ENCODE data around the gene QKI. TPM values are rescaled to one million over a fixed set of nuclear protein-coding genes. Genes with fewer than 3 reads are reported as not detected.

Gene QKI
- total RNA-seq, 1 experiment from 2014 or later, result 64.3 TPM

GRCh38 chr6:163577404-163577803, 162.9 kb downstream of the QKI start:
- peaks cover 9% of the 10 kb centered on the region; the same call in 1 of the 2 replicates for H3K4me1 ChIP-seq (ENCODE audit: insufficient read depth, low read length)
- no peaks in the 10 kb centered on the region for H3F3A ChIP-seq (ENCODE audit: low read length, unreplicated experiment)
- H2AFZ ChIP-seq (ENCODE audit: low read length), result no peak overlapping the region
- no peak overlapping the region for H3K9ac ChIP-seq (ENCODE audit: low read length)
- POLR2A ChIA-PET (ENCODE audit: unreplicated experiment), result no interaction called here
- H3K27ac ChIP-seq (ENCODE audit: low read length), result no peak overlapping the region
- no peaks in the 10 kb centered on the region for H4K20me1 ChIP-seq (ENCODE audit: low read length)
- no peaks in the 10 kb centered on the region for H3K9me2 ChIP-seq (replicated peaks; ENCODE audit: low read length)
- DNase-seq, result no peak
- no peaks in the 10 kb centered on the region for H3K79me2 ChIP-seq (ENCODE audit: low read length)
- peaks cover 3% of the 10 kb centered on the region; the same call in 1 of the 2 replicates for H3K36me3 ChIP-seq (ENCODE audit: low read depth, low read length)
- no peaks in the 10 kb centered on the region for H3K27me3 ChIP-seq (ENCODE audit: low read length)
- TF ChIP-seq EZH2phosphoT487 (IDR thresholded peaks at IDR 0.05; ENCODE audit: borderline replicate concordance, low read length) (no peak), EZH2 (IDR thresholded peaks at IDR 0.05; ENCODE audit: low read length, unreplicated experiment) (no peak), CTCF (conservative IDR thresholded peaks at IDR 0.05; ENCODE audit: low read depth, low read length) (no peak)
- CTCF ChIA-PET, result no interaction called here
- intact Hi-C loops (cut with micrococcal nuclease), result loop anchor here (5.0 kb wide), 1 partner anchor 395 kb away; no protein-coding TSS in a partner anchor
- no peaks in the 10 kb centered on the region for H3K9me3 ChIP-seq (ENCODE audit: low read length)
- no peak for ATAC-seq
- no peak overlapping the region for H3K4me3 ChIP-seq (ENCODE audit: low read length)
- no peak overlapping the region for H3K4me2 ChIP-seq (ENCODE audit: low read length)
- no TSS peak for BruUV-seq (replicated peaks)

GRCh38 chr6:163579111-163579879, 164.8 kb downstream of the QKI start:
- H3K4me2 ChIP-seq (ENCODE audit: low read length), result no peak overlapping the region
- no peak for TF ChIP-seq CTCF (conservative IDR thresholded peaks at IDR 0.05; ENCODE audit: low read depth, low read length)
- TF ChIP-seq EZH2 (IDR thresholded peaks at IDR 0.05; ENCODE audit: low read length, unreplicated experiment), result no peak
- no peak for TF ChIP-seq EZH2phosphoT487 (IDR thresholded peaks at IDR 0.05; ENCODE audit: borderline replicate concordance, low read length)
- peaks cover 2% of the 10 kb centered on the region; the same call in 1 of the 2 replicates for H3K36me3 ChIP-seq (ENCODE audit: low read depth, low read length)
- no peaks in the 10 kb centered on the region for H3K27me3 ChIP-seq (ENCODE audit: low read length)
- DNase-seq (no peak), ATAC-seq (peak; percentile 47)
- H3K9me3 ChIP-seq (ENCODE audit: low read length), result no peaks in the 10 kb centered on the region
- H3K9ac ChIP-seq (ENCODE audit: low read length), result no peak overlapping the region
- H4K20me1 ChIP-seq (ENCODE audit: low read length), result no peaks in the 10 kb centered on the region
- POLR2A ChIA-PET (ENCODE audit: unreplicated experiment), result no interaction called here
- H3F3A ChIP-seq (ENCODE audit: low read length, unreplicated experiment), result no peaks in the 10 kb centered on the region
- H3K4me3 ChIP-seq (ENCODE audit: low read length), result no peak overlapping the region
- CTCF ChIA-PET, result interaction anchor here (0.5 kb wide), 1 partner anchor 161 kb away, joined by 3 read pairs; no protein-coding TSS in a partner anchor
- H3K9me2 ChIP-seq (replicated peaks; ENCODE audit: low read length), result no peaks in the 10 kb centered on the region
- intact Hi-C loops (cut with micrococcal nuclease), result loop anchor here (5.0 kb wide), 1 partner anchor 397 kb away; no protein-coding TSS in a partner anchor
- no peaks in the 10 kb centered on the region for H3K79me2 ChIP-seq (ENCODE audit: low read length)
- no TSS peak for BruUV-seq (replicated peaks)
- no peak overlapping the region for H3K27ac ChIP-seq (ENCODE audit: low read length)
- H2AFZ ChIP-seq (ENCODE audit: low read length), result no peak overlapping the region
- peaks cover 9% of the 10 kb centered on the region; the same call in 1 of the 2 replicates for H3K4me1 ChIP-seq (ENCODE audit: insufficient read depth, low read length)

GRCh38 chr6:163579880-163580295, 165.4 kb downstream of the QKI start:
- no peaks in the 10 kb centered on the region for H3K27me3 ChIP-seq (ENCODE audit: low read length)
- peak; percentile 57 for DNase-seq
- TF ChIP-seq EZH2phosphoT487 (IDR thresholded peaks at IDR 0.05; ENCODE audit: borderline replicate concordance, low read length) (no peak), EZH2 (IDR thresholded peaks at IDR 0.05; ENCODE audit: low read length, unreplicated experiment) (no peak), CTCF (conservative IDR thresholded peaks at IDR 0.05; ENCODE audit: low read depth, low read length) (peak; percentile 48; the same call in 1 of the 2 replicates)
- no peaks in the 10 kb centered on the region for H3K79me2 ChIP-seq (ENCODE audit: low read length)
- H3F3A ChIP-seq (ENCODE audit: low read length, unreplicated experiment), result no peaks in the 10 kb centered on the region
- intact Hi-C loops (cut with micrococcal nuclease), result loop anchor here (5.0 kb wide), 2 partner anchors 153 to 398 kb away; no protein-coding TSS in a partner anchor
- BruUV-seq (replicated peaks), result no TSS peak
- H3K9me3 ChIP-seq (ENCODE audit: low read length), result no peaks in the 10 kb centered on the region
- H3K27ac ChIP-seq (ENCODE audit: low read length), result no peak overlapping the region
- ChIA-PET CTCF (interaction anchor here (0.5 kb wide), 1 partner anchor 162 kb away, joined by 3 read pairs; no protein-coding TSS in a partner anchor), POLR2A (ENCODE audit: unreplicated experiment) (no interaction called here)
- no peak overlapping the region for H3K9ac ChIP-seq (ENCODE audit: low read length)
- no peak overlapping the region for H3K4me3 ChIP-seq (ENCODE audit: low read length)
- H4K20me1 ChIP-seq (ENCODE audit: low read length), result no peaks in the 10 kb centered on the region
- H2AFZ ChIP-seq (ENCODE audit: low read length), result no peak overlapping the region
- no peaks in the 10 kb centered on the region for H3K9me2 ChIP-seq (replicated peaks; ENCODE audit: low read length)
- H3K4me2 ChIP-seq (ENCODE audit: low read length), result no peak overlapping the region
- ATAC-seq, result peak; percentile 40
- H3K36me3 ChIP-seq (ENCODE audit: low read depth, low read length), result no peaks in the 10 kb centered on the region
- H3K4me1 ChIP-seq (ENCODE audit: insufficient read depth, low read length), result peaks cover 9% of the 10 kb centered on the region; the same call in 1 of the 2 replicates

All from PC-3 (cell line).